GM08714 (cell line): ENCODE results near the gene FLT4.
"Not testable (repeated sequence)": the region's sequence is repeated elsewhere in the genome, so short reads cannot be mapped to it uniquely, and the experiment has no call there.

Experiments
- H3K4me3 ChIP-seq: fragments of 200-500 bp; sonication (Bioruptor generic); 2 replicates; pipeline ENCODE4 v1.5.1; 2014; ENCODE audit warnings: mild to moderate bottlenecking, low read length, inconsistent platforms
- ZNF274 ChIP-seq: IDR thresholded peaks from 2 replicates; pipeline ENCODE4 v1.6.1; 2012; ENCODE audit warnings: mild to moderate bottlenecking, low read depth, low read length

The FLT4 gene

GRCh38 chr5:180675036-180675635 lies 25.7 kb upstream of the FLT4 start:
- H3K4me3 ChIP-seq, result no peak overlapping the region
- TF ChIP-seq ZNF274, result no peak

- H3K4me3 ChIP-seq, result not testable (repeated sequence)
Observed at GRCh38 chr5:180674090-180674475, 24.7 kb upstream of the FLT4 start.

- no peak overlapping the region for H3K4me3 ChIP-seq
Observed at GRCh38 chr5:180673371-180674089, 24.1 kb upstream of the FLT4 start.

DNA sequence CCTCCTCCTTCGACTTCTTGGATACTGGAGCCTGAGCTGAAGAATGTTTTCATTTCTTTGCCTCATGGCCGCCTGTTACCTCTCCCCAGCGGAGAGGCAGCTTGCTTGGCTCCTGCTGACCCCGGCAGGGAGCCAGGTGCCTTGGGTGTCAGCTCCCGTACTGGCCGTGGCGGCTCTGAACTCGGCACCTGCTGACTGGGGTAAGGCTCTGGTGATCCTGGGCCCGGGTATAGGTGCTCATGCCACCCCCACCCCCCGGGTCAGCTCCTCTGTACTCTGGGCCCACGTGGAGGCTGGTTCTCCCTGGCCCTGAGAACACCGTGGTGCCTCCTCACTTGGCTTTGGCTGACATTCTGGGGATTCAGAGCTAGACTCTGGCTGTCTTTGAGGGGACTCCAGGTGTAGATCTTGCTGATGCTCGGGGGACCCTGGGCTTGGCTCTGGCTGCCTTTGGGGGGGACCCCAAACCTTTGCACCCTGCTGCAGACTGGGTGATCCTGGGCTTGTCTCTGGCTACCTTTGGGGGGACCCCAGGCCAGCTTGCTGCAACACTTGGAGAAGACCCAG lies 22.6 kb upstream of the FLT4 start:
- not testable (repeated sequence) for H3K4me3 ChIP-seq

More at GRCh38 chr5:180673371-180674089, 24.1 kb upstream of the FLT4 start:
- no peak for TF ChIP-seq ZNF274

DNA sequence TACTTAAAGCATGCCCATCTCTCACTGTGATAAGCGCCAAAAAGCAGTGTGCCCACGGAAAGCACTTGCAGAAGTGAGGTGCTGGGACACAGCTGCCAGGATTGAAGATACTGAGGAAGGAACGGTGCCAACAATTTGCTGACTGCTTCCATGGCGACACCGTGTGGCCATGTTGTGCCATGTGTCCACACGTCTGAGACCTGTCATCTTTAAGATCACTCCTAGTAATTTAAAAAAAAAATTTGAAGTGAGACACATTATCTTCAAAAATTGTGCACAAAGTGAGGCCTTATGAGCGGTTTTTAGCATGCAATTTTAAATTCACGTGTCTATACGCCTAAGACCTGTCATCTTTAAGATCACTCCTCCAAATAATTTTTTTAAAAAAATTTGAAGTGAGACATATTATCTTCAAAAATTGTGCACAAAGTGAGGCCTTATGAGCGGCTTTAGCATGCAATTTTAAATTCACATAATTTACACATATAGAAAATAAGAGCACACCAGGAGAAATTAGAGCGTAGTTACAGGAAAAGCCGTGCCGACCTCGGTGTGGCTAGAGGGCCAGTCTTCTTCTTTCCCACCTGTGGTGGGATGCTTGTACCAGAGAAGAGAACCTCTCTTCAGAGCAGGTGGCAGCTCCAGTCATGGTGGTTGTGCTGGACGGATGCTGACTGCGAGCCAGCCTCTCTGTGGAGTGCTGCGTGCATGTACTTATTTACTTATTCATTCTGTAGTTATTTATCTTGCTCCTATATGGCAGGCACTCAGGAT lies 21.4 kb upstream of the FLT4 start:
- TF ChIP-seq ZNF274, result no peak
- no peak overlapping the region for H3K4me3 ChIP-seq

DNA sequence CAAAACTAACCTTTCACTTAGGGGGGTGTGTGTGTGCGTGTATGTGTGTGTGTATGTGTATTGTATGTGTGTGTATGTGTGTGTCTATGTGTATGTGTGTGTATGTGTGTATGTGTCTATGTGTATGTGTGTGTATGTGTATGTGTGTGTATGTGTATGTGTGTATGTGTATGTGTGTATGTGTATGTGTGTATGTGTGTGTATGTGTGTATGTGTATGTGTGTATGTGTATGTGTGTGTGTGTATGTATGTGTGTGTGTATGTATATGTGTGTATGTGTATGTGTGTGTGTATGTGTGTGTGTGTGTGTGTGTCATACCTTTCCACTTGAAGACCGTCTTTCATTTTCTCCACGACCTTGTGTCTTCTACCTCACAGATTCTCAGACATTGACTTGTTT lies 20.8 kb upstream of the FLT4 start:
- H3K4me3 ChIP-seq, result no peak overlapping the region
- TF ChIP-seq ZNF274, result no peak

DNA sequence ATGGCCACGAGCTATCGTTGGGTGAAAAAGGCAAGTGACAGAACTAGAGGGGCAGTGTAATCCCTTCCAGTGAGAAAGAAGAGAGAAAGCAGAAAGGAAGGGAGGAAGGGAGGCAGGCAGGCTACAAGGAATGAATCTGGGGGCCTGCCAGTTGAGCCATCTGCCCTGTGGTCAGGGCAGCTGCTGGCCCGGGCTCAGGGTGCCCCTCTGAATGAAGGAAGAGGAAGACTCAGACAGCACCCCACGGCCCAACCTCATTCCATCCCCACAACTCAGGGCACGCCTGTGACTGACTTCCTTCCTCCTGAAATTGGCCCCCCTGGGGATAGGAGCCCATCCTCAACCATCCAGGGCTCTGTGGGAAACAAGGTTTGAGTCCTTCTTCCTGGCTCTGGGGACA lies 20.3 kb upstream of the FLT4 start:
- H3K4me3 ChIP-seq, result no peak overlapping the region
- no peak for TF ChIP-seq ZNF274

- TF ChIP-seq ZNF274, result no peak
Observed at GRCh38 chr5:180668835-180669596, 19.6 kb upstream of the FLT4 start.

GRCh38 chr5:180666812-180667211 lies 17.4 kb upstream of the FLT4 start:
- no peak for TF ChIP-seq ZNF274
- H3K4me3 ChIP-seq, result no peak overlapping the region

More at GRCh38 chr5:180668835-180669596, 19.6 kb upstream of the FLT4 start:
- H3K4me3 ChIP-seq, result no peak overlapping the region

DNA sequence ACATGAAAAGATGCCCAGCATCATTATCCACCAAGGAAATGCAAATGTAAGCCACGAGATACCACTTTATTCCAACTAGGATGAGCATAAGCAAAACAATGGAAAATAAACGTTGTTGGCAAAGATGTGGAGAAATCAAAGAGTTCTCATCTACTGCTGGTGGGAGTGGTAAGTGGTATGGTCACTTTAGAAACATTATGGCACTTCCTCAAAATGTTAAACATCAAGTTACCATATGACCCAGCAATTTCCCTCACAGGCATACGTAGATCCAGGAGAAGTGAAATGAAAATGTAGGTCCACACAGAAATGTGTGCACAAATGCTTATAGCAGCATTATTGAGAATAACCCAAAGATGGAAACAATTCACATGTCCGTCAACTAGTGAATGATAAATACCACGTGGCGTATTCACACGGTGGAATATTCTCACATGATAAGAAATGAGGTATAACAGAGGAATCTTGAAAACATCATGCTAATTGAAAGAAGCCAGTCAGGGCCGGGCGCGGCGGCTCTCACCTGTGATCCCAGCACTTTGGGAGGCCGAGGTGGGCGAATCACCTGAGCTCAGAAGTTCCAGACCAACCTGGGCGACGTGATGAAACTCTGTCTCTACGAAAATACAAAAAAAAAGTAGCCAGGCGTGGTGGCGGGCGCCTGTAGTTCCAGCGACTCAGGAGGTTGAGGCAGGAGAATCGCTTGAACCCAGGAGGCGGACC lies 16.4 kb upstream of the FLT4 start:
- no peak overlapping the region for H3K4me3 ChIP-seq
- no peak for TF ChIP-seq ZNF274

- H3K4me3 ChIP-seq, result no peak overlapping the region
Observed at GRCh38 chr5:180658774-180659564, 9.6 kb upstream of the FLT4 start.

DNA sequence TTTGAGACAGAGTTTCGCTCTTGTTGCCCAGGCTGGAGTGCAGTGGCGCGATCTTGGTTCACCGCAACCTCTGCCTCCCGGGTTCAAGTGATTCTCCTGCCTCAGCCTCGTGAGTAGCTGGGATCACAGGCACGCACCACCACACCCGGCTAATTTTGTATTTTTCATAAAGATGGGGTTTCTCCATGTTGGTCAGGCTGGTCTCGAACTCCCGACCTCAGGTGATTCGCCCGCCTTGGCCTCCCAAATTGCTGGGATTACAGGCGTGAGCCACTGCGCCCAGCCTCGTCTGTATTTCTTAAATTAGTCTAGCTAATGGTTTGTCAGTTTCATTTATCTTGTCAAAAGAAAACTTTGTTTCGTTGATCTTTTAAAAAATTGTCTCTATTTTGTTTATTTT lies 5.8 kb upstream of the FLT4 start:
- not testable (repeated sequence) for H3K4me3 ChIP-seq

More at GRCh38 chr5:180658774-180659564, 9.6 kb upstream of the FLT4 start:
- TF ChIP-seq ZNF274, result no peak

- no peak for TF ChIP-seq ZNF274
- H3K4me3 ChIP-seq, result no peak overlapping the region
Observed at GRCh38 chr5:180652771-180653170, 3.4 kb upstream of the FLT4 start.
